Adrenal gland (tissue), 12 donors: ENCODE results near the gene ZNF878. TPM values are rescaled to one million over a fixed set of nuclear protein-coding genes. Genes with fewer than 3 reads are reported as not detected.

Experiments
- polyA plus RNA-seq, 3 donors: library from polyadenylated mRNA; stranded (reverse); fragments of 200-250 nt in 2 of 3; fragments of 350-450 nt in 1 of 3; fragmentation: Illumina TruSeq in 1 of 3; extraction: RNeasy Lipid Tissue Mini Kit (QIAGEN cat#74804) in 1 of 3; gene quantifications; one replicate each; pipeline ENCODE4 v1.2.3, GENCODE V29; 2013 to 2014
- small RNA-seq, 2 donors: library from RNA; depleted of rRNA; stranded (forward); fragments of <200 nt; gene quantifications; one replicate each; pipeline ENCODE3, GENCODE V24; 2016
- total RNA-seq, 9 donors: library from RNA; depleted of rRNA in 4 of 9; stranded (reverse); fragments of >200 nt in 4 of 9; fragments of 120-200 nt in 1 of 9; fragmentation: NEBNext Ultra II Directional in 1 of 9; extraction: Animal tissue kit (Norgen Biotek cat#: 25700) in 1 of 9; gene quantifications; one replicate each; pipeline versions ENCODE4 v1.1.0 to v1.2.4, GENCODE V29; 2013 to 2023
- donor health status: healthy with polysubstance abuse.
- donor health status: Bipolar disorder and iron deficiency.
- donor health status: DM: yes; HTN: yes; CAD: no.
- donor health status: DM: no; HTN: no; CAD: no.
- donor health status: DM: no; HTN: no; CAD: no.
- donor health status: DM: yes; HTN: yes; CAD: no.

The ZNF878 gene
- total and polyA plus RNA-seq, 12 donors = 0.20 to 0.68 (median 0.28) TPM; not detected in 1

Small RNA genes lying within 50 kb of the gene (small RNA-seq; reads per million reads assigned to genes)
- 0 reads per million in 2 donors for gene RF00019
- gene RNA5SP464 = 0 reads per million in 2 donors
- gene RNA5SP465 = 0 reads per million in 2 donors
- 0 reads per million in 2 donors for gene RNA5SP466

Other genes starting within 250 kb of the ZNF878 start
- 10 to 100 TPM in 4 of 9 donors, 1 to 10 TPM in 5; 4.0 to 14.5 (median 9.5) TPM for gene ZNF440, start 238.7 kb downstream of the ZNF878 start, total RNA-seq
- gene ZNF440, start 238.7 kb downstream of the ZNF878 start, polyA plus RNA-seq = 1 to 10 TPM; 3.4 to 7.3 (median 5.9) TPM
- gene ZNF439, start 204.2 kb downstream of the ZNF878 start, total RNA-seq = 10 to 100 TPM in 1 of 9 donors, 1 to 10 TPM in 8; 2.5 to 13.1 (median 5.7) TPM
- gene ZNF439, start 204.2 kb downstream of the ZNF878 start, polyA plus RNA-seq = 1 to 10 TPM; 4.4 to 9.8 (median 6.3) TPM
- 100 to 1,000 TPM in 1 of 9 donors, 10 to 100 TPM in 6, 1 to 10 TPM in 2; 5.5 to 138 (median 12.9) TPM for gene ZNF69, start 165.2 kb downstream of the ZNF878 start, total RNA-seq
- 10 to 100 TPM in 1 of 3 donors, 1 to 10 TPM in 2; 6.7 to 11.8 (median 6.9) TPM for gene ZNF69, start 165.2 kb downstream of the ZNF878 start, polyA plus RNA-seq
- 10 to 100 TPM in 5 of 9 donors, 1 to 10 TPM in 4; 5.5 to 19.7 (median 11.7) TPM for gene ZNF700, start 127.9 kb downstream of the ZNF878 start, total RNA-seq
- 10 to 100 TPM in 2 of 3 donors, 1 to 10 TPM in 1; 7.9 to 27.3 (median 25.1) TPM for gene ZNF700, start 127.9 kb downstream of the ZNF878 start, polyA plus RNA-seq
- gene ZNF763, start 87.9 kb downstream of the ZNF878 start, total RNA-seq = 1 to 10 TPM; 1.8 to 6.2 (median 4.2) TPM
- 10 to 100 TPM in 1 of 3 donors, 1 to 10 TPM in 2; 5.5 to 11.9 (median 7.2) TPM for gene ZNF763, start 87.9 kb downstream of the ZNF878 start, polyA plus RNA-seq
- 10 to 100 TPM in 1 of 9 donors, 1 to 10 TPM in 8; 3.1 to 21.7 (median 4.4) TPM for gene ZNF433, start 17.3 kb downstream of the ZNF878 start, total RNA-seq
- 10 to 100 TPM in 1 of 3 donors, 1 to 10 TPM in 2; 6.5 to 12.3 (median 7.2) TPM for gene ZNF433, start 17.3 kb downstream of the ZNF878 start, polyA plus RNA-seq
- gene ZNF844, start 11.8 kb upstream of the ZNF878 start, total RNA-seq = 10 to 100 TPM in 3 of 9 donors, 1 to 10 TPM in 6; 5.2 to 14.4 (median 9.9) TPM
- 10 to 100 TPM in 1 of 3 donors, 1 to 10 TPM in 2; 1.2 to 11.2 (median 2.2) TPM for gene ZNF844, start 11.8 kb upstream of the ZNF878 start, polyA plus RNA-seq
- gene ZNF20, start 87.4 kb upstream of the ZNF878 start, total RNA-seq = 1 to 10 TPM; 1.2 to 8.8 (median 4.4) TPM
- gene ZNF20, start 87.4 kb upstream of the ZNF878 start, polyA plus RNA-seq = 1 to 10 TPM; 3.6 to 3.9 (median 3.7) TPM
- 10 to 100 TPM in 2 of 9 donors, 1 to 10 TPM in 7; 5.1 to 14.1 (median 8.8) TPM for gene ZNF625, start 103.8 kb upstream of the ZNF878 start, total RNA-seq
- 1 to 10 TPM; 1.7 to 7.2 (median 4.5) TPM for gene ZNF625, start 103.8 kb upstream of the ZNF878 start, polyA plus RNA-seq
- gene ZNF136, start 110.1 kb upstream of the ZNF878 start, total RNA-seq = 10 to 100 TPM in 8 of 9 donors, 1 to 10 TPM in 1; 5.8 to 19.8 (median 11.7) TPM
- 1 to 10 TPM; 5.1 to 9.9 (median 5.9) TPM for gene ZNF136, start 110.1 kb upstream of the ZNF878 start, polyA plus RNA-seq
- gene ZNF44, start 241.9 kb upstream of the ZNF878 start, total RNA-seq = 10 to 100 TPM in 5 of 9 donors, 1 to 10 TPM in 4; 2.8 to 12.6 (median 10.4) TPM
- gene ZNF44, start 241.9 kb upstream of the ZNF878 start, polyA plus RNA-seq = 10 to 100 TPM; 10.8 to 14.8 (median 11.5) TPM